ENCODE measurements around the gene SRGAP2C.
"Not testable (repeated sequence)": the region's sequence is repeated elsewhere in the genome, so short reads cannot be mapped to it uniquely, and the experiment has no call there.

Gene SRGAP2C

GRCh38 chr1:121418369-121419049, 233.7 kb downstream of the SRGAP2C start:
- DNase-seq (ENCODE audit: low read depth) = peak; percentile 65
- H3K4me3 ChIP-seq (ENCODE audit: low read length) = no peak overlapping the region
- no peak for TF ChIP-seq CTCF (IDR thresholded peaks at IDR 0.05; ENCODE audit: insufficient read depth, low read depth, low read length, missing control alignments)

DNA sequence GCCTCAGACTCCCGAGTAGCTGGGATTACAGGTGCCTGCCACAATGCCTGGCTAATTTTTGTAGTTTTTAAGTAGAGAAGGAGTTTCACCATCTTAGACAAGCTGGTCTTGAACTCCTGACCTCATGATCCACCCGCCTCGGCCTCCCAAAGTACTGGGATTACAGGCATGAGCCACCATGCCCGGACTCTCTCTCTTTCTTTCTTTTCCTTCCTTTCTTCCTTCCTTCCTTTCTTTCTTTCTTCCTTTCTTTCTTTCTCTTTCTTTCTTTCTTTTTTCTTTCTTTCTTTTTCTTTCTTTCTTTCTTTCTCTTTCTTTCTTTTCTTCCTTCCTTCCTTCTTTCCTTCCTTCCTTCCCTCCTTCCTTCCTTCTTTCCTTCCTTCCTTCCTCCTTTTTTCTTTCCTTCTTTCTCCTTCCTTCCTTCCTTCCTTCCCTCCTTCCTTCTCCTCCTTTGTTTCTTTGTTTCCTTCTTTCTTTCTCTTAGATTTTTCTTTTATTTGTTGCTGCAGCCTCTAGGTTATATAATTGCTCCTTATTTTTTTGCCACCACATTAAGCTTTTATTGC, 234.4 kb downstream of the SRGAP2C start:
- not testable (repeated sequence) for DNase-seq (ENCODE audit: low read depth); H3K4me3 ChIP-seq (ENCODE audit: low read length)

GRCh38 chr1:121421490-121421889, 236.7 kb downstream of the SRGAP2C start:
- not testable (repeated sequence) for DNase-seq (ENCODE audit: low read depth)

GRCh38 chr1:121423956-121424355, 239.2 kb downstream of the SRGAP2C start:
- DNase-seq (ENCODE audit: low read depth); H3K4me3 ChIP-seq (ENCODE audit: low read length): not testable (repeated sequence)

More at GRCh38 chr1:121421490-121421889, 236.7 kb downstream of the SRGAP2C start:
- H3K4me3 ChIP-seq (ENCODE audit: low read length) = not testable (repeated sequence)

DNA sequence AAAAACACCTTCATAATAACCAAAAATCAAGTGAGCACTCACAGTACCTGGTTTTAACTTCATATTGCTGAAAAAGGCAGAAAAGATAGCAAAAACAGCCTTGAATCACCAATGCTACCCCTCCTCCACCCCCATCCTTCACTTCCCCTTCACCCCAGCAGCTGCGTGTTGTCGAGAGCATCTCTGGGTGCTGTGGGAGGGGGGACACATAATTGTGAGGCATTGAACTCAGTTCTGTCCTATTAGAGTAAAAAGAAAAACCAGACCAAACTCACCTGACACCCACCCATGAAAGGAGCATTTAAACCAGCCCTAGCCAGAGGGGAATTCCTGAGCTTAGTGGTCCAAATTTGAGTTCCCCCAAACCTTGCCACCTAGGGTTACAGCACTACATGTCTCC, 248.7 kb downstream of the SRGAP2C start:
- DNase-seq (ENCODE audit: low read depth); H3K4me3 ChIP-seq (ENCODE audit: low read length): not testable (repeated sequence)

- not testable (repeated sequence) for DNase-seq (ENCODE audit: low read depth); H3K4me3 ChIP-seq (ENCODE audit: low read length)
These were observed 254.1 kb downstream of the SRGAP2C start for GRCh38 chr1:121438862-121439261.

DNA sequence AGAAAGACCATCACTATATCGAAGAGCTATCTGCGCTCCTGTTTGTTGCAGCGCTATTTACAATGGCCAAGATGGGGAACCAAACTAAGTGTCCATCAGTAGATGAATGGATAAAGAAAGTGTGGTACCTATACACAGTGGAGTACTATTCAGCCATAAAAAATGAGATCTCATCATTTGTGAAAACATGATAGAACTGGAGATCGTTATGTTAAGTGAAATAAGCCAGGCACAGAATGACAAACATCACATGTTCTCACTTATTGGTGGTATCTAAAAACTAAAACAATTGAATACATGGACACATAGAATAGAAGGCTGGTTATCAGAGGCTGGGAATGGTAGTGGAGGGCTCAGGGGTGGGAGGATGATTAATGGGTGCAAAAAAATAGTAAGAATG, 256.2 kb downstream of the SRGAP2C start:
- TF ChIP-seq CTCF (IDR thresholded peaks at IDR 0.05; ENCODE audit: insufficient read depth, low read depth, low read length, missing control alignments) = no peak
- DNase-seq (ENCODE audit: low read depth) = no peak

More for the DNA sequence above, 256.2 kb downstream of the SRGAP2C start:
- no peak overlapping the region for H3K4me3 ChIP-seq (ENCODE audit: low read length)

Measured in epithelial cell of esophagus (primary cell).